SK-N-SH treated with all-trans-retinoic acid at 6 μM for 48 hours (cell line): ENCODE measurements around the gene FYN.

Source experiments
- ATAC-seq: fragments of 200-7000 bp; cut with Tn5 transposase; 3 replicates; pipeline ENCODE4 v1.9.1; 2020; ENCODE audit warnings: mild to moderate bottlenecking, moderate library complexity
- TF ChIP-seq, protein P1 (sequence below): fragments of 250-450 bp; sonication (Bioruptor Pico); IDR thresholded peaks from 2 replicates; pipeline ENCODE4 v1.5.1; 2020; ENCODE audit warnings: low read depth, mild to moderate bottlenecking, moderate library complexity

Gene FYN

GRCh38 chr6:111610548-111611172 lies 262.6 kb downstream of the FYN start:
- TF ChIP-seq, protein P1, sequence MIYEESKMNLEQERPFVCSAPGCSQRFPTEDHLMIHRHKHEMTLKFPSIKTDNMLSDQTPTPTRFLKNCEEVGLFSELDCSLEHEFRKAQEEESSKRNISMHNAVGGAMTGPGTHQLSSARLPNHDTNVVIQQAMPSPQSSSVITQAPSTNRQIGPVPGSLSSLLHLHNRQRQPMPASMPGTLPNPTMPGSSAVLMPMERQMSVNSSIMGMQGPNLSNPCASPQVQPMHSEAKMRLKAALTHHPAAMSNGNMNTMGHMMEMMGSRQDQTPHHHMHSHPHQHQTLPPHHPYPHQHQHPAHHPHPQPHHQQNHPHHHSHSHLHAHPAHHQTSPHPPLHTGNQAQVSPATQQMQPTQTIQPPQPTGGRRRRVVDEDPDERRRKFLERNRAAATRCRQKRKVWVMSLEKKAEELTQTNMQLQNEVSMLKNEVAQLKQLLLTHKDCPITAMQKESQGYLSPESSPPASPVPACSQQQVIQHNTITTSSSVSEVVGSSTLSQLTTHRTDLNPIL = no peak
- no peak for ATAC-seq
